HL-60 (cell line): Measurements from ENCODE around the gene NLK.
"Not testable (repeated sequence)": the region's sequence is repeated elsewhere in the genome, so short reads cannot be mapped to it uniquely, and the experiment has no call there.

Experiments used
- DNase-seq, 2 experiments: peaks; one replicate each; pipeline ENCODE4 v3.0.0-alpha.2; 2010 to 2020; ENCODE audit warnings: low read depth in 1 of 2, low spot score in 1 of 2
- H3K27ac ChIP-seq: fragments of 250-450 bp; sonication (Bioruptor Pico); replicated peaks from 2 replicates; pipeline ENCODE4 v1.5.1; 2020; ENCODE audit warnings: mild to moderate bottlenecking, moderate library complexity
- H3K27me3 ChIP-seq: fragments of 250-450 bp; sonication (Bioruptor Pico); 2 replicates; pipeline ENCODE4 v1.5.1; 2021; ENCODE audit warnings: mild to moderate bottlenecking, moderate library complexity; ENCODE audit not compliant: insufficient read depth, poor library complexity, severe bottlenecking
- H3K4me3 ChIP-seq: replicated peaks from 2 replicates; pipeline ENCODE4 v1.5.1; 2011; ENCODE audit warnings: mild to moderate bottlenecking, control low read depth, low read length; ENCODE audit not compliant: insufficient read depth
- CTCF ChIP-seq: IDR thresholded peaks from one replicate; pipeline ENCODE4 v1.5.1; 2011; ENCODE audit warnings: low read length, control low read depth, inconsistent platforms; ENCODE audit not compliant: insufficient read depth
- GABPA ChIP-seq: IDR thresholded peaks from 2 replicates; pipeline ENCODE4 v1.6.1; 2012; ENCODE audit warnings: low read depth
- POLR2AphosphoS5 ChIP-seq: IDR thresholded peaks from 2 replicates; pipeline ENCODE4 v1.6.1; 2012; ENCODE audit warnings: low read depth
- SPI1 ChIP-seq: IDR thresholded peaks from 2 replicates; pipeline ENCODE4 v1.6.1; 2012; ENCODE audit warnings: low read depth, mild to moderate bottlenecking, borderline replicate concordance
- TF ChIP-seq, protein P1 (sequence below): IDR thresholded peaks from 2 replicates; pipeline ENCODE4 v1.6.1; 2012; ENCODE audit warnings: low read depth; ENCODE audit not compliant: insufficient replicate concordance

Gene NLK

GRCh38 chr17:28239271-28239624 is 196.8 kb downstream of the NLK start:
- DNase-seq = no peak
- Histone ChIP-seq H3K27me3 (no peaks in the 10 kb centered on the region), H3K27ac (no peak overlapping the region), H3K4me3 (no peak overlapping the region)
- no peak for TF ChIP-seq SPI1
- TF ChIP-seq POLR2AphosphoS5 = no peak
- no peak for TF ChIP-seq CTCF
- TF ChIP-seq, protein P1, sequence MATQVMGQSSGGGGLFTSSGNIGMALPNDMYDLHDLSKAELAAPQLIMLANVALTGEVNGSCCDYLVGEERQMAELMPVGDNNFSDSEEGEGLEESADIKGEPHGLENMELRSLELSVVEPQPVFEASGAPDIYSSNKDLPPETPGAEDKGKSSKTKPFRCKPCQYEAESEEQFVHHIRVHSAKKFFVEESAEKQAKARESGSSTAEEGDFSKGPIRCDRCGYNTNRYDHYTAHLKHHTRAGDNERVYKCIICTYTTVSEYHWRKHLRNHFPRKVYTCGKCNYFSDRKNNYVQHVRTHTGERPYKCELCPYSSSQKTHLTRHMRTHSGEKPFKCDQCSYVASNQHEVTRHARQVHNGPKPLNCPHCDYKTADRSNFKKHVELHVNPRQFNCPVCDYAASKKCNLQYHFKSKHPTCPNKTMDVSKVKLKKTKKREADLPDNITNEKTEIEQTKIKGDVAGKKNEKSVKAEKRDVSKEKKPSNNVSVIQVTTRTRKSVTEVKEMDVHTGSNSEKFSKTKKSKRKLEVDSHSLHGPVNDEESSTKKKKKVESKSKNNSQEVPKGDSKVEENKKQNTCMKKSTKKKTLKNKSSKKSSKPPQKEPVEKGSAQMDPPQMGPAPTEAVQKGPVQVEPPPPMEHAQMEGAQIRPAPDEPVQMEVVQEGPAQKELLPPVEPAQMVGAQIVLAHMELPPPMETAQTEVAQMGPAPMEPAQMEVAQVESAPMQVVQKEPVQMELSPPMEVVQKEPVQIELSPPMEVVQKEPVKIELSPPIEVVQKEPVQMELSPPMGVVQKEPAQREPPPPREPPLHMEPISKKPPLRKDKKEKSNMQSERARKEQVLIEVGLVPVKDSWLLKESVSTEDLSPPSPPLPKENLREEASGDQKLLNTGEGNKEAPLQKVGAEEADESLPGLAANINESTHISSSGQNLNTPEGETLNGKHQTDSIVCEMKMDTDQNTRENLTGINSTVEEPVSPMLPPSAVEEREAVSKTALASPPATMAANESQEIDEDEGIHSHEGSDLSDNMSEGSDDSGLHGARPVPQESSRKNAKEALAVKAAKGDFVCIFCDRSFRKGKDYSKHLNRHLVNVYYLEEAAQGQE = no peak
- TF ChIP-seq GABPA = no peak

- no peak for TF ChIP-seq SPI1
- TF ChIP-seq POLR2AphosphoS5 = no peak
- TF ChIP-seq, protein P1 = no peak
- TF ChIP-seq CTCF = no peak
- no peak for TF ChIP-seq GABPA
- Histone ChIP-seq H3K27ac (no peak overlapping the region), H3K4me3 (no peak overlapping the region), H3K27me3 (no peaks in the 10 kb centered on the region)
- no peak for DNase-seq
Measured at GRCh38 chr17:28240688-28241340, 198.3 kb downstream of the NLK start.

DNA sequence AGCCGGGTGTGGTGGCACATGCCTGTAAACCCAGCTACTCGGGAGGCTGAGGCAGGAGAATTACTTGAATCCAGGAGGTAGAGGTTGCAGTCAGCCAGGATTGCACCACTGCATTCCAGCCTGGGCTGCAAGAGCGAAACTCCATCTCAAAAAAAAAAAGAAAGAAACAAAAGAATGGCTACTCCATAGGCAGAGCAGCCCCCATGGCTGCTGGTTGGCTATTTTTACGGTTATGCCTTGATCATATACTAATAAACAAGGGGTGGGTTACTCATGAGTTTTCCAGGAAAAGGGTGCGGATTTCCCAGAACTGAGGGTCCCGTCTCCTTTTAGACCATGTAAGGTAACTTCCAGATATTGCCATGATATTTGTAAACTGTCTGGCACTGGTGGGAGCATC is 200.3 kb downstream of the NLK start:
- TF ChIP-seq CTCF = no peak
- TF ChIP-seq POLR2AphosphoS5 = no peak
- TF ChIP-seq, protein P1 = no peak
- DNase-seq = no peak
- Histone ChIP-seq H3K27me3 (no peaks in the 10 kb centered on the region), H3K4me3 (no peak overlapping the region), H3K27ac (no peak overlapping the region)

DNA sequence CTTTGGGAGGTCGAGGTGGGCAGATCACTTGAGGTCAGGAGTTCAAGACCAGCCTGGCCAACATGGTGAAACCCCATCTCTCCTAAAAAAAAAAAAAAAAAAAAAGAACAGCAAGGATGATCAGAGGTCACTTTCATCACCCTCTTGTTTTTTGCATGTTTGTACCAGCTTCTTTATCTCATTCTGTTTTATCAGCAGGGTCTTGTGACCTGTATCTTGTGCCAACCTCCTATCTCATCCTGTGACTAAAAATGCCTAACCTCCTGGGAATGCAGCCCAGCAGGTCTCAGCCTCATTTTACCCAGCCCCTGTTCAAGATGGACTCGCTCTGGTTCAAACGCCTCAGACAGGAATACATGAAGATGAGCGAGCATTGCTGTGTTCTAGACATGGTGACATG is 200.8 kb downstream of the NLK start:
- not testable (repeated sequence) for H3K27me3 ChIP-seq, H3K4me3 ChIP-seq, DNase-seq, H3K27ac ChIP-seq
